HG03103 (cell line): ENCODE data around the gene TGM6.

Experiments
- ATAC-seq: cut with Tn5 transposase; IDR thresholded peaks from one replicate; pipeline ENCODE4 v1.9.1; 2021; ENCODE audit warnings: low read depth; ENCODE audit not compliant: unreplicated experiment

TGM6 gene

GRCh38 chr20:2363587-2363986, 17.1 kb upstream of the TGM6 start:
- no peak for ATAC-seq

GRCh38 chr20:2364044-2364443, 16.7 kb upstream of the TGM6 start:
- no peak for ATAC-seq

- ATAC-seq, result no peak
Measured at GRCh38 chr20:2365091-2365490, 15.6 kb upstream of the TGM6 start.

GRCh38 chr20:2365666-2366065, 15.0 kb upstream of the TGM6 start:
- no peak for ATAC-seq

- ATAC-seq, result no peak
Measured at GRCh38 chr20:2368621-2369020, 12.1 kb upstream of the TGM6 start.

- no peak for ATAC-seq
Measured at GRCh38 chr20:2373098-2373497, 7.6 kb upstream of the TGM6 start.

DNA sequence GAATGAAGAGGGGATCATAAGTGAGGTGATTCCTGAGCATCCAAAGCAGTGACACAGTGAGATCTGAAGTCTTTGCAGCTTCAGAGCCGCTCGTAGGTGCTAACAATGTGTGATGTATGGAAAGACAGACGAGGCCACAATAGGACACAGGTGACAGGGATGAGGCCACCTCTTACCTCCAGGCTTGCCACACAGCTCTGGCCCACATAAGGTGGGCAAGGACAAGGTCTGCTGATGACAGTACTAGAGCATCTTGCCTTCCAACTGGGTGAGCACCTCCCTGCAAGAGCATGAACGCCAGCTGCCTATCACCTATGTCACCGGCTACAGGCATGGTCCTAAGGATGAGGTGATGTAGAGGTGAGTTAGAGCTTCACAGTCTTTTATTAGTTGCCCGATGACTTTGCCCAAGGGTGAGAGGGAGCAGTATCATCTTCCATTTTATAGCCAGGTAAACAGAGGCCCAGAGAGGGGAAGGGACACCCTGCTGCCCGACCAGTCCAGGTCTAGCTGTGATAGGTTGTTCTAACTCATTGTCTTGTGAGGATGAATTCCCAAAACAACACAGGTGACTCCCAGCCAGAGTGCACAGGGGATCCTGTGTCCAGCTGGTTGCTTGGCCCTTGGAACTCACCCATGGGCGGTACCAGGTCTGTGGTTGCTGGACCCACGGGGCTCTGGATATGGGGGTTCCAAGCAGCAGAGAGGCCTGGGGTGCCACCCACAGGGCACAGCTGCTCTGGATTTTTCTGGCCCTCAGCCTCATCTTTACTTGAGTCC, 6.2 kb upstream of the TGM6 start:
- no peak for ATAC-seq

DNA sequence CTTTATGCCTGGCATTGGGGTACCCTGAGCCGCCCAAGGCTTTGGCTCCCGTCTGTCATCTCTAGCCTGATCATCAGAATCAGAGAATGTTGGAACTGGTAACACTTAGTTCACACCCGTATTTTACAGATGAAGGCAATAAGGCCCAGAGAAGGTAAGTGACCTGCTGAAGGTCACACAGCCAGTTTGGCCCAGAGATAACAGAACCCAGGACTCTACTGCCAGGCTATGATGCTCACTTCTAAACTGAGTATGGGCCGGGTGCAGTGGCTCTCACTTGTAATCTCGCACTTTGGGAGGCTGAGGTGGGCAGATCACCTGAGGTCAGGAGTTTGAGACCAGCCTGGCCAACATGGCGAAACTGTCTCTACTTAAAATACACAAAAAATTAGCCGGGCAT, 1.8 kb upstream of the TGM6 start:
- no peak for ATAC-seq

GRCh38 chr20:2379511-2380229, 1.0 kb upstream of the TGM6 start:
- no peak for ATAC-seq

DNA sequence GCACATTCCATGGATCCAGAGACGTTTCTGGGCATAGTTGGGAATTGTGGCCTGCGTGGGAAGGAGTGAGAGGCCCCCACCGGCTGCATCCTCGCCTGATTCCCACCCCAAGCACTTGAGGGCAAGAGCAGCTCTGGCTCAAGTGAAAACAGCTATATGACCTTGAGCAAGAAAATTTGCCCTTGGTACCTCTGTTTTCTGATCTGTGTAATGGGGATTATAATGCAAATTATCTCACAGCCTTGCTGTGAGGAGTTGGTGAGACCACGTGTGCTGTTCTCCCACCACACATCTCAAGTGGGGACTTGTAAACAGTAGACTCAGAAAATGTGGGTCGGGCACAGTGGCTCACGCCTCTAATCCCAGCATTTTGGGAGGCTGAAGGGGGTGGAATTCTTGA, 602 bp downstream of the TGM6 start:
- ATAC-seq, result no peak

DNA sequence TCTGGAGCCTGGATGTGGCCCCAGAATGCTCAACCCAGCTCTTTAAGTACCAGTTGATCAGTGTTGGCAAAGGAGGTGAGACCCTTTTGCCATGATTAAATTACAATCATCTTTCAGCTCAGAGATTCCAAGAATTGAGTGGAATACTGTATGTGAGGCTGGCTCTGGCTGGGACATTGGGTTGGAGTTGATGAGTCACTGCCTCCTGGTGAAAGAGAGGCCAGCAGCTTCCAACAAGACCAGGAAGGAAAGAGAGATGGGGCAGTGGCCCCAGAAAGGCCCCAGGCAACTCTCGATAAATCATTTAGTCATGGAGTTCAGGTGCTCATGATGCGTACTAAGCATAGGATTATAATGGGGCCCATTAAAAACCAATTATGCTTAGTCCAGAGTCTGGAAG, 2.1 kb downstream of the TGM6 start:
- no peak for ATAC-seq

GRCh38 chr20:2385026-2385425, 4.3 kb downstream of the TGM6 start:
- no peak for ATAC-seq

- no peak for ATAC-seq
Measured at GRCh38 chr20:2385496-2385895, 4.8 kb downstream of the TGM6 start.

DNA sequence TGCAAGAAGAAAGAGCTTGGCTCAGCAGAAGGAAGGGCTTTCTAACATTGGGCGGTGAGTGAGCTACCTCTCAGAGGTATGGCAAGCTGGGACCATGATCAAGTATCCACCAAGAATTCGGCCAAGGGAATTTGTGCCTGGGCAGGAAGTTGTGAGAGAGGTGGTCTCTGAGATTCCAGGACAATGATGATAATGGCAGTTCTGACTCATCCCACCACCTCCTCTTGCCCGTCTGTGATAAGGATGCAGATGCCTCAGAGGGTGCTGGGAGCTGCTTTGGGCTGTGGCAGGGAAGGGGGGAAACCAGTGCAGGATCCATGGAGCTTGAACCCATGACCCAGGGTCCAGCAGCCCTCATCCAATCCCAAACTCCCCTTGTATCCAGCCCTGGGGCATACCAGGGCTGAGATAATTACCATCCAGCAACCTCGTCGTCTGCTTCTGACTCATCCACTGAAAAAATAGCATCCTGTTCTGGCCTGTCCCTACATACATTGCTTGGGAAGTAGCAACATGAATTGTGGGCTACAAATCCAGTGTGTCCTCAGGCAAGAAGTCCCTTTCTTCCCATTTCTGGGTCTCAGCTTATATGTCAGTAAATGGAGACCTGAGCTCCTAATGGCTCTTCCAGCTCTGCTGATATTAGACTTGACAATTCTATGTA, 5.9 kb downstream of the TGM6 start:
- no peak for ATAC-seq

- ATAC-seq, result no peak
Measured at GRCh38 chr20:2387180-2387577, 6.5 kb downstream of the TGM6 start.

DNA sequence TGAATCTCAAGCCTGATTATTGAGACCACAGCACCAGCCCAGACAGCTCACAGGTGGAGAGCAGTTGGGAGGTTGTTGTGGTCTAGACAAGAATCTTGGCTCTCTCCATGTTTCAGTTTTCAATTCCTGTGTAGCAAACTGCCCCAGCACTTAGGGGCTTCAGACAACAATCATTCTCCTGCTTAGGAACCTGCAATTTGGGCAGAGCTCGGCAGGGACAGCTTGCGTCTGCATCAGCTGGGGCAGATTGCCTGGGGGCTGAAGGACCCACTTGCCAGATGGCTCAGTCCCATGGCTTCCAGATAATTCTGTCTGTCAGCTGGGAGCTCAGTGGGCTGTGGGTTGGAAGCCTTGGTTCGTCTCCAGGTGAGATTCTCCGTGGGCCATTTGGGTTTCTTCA, 6.9 kb downstream of the TGM6 start:
- no peak for ATAC-seq

DNA sequence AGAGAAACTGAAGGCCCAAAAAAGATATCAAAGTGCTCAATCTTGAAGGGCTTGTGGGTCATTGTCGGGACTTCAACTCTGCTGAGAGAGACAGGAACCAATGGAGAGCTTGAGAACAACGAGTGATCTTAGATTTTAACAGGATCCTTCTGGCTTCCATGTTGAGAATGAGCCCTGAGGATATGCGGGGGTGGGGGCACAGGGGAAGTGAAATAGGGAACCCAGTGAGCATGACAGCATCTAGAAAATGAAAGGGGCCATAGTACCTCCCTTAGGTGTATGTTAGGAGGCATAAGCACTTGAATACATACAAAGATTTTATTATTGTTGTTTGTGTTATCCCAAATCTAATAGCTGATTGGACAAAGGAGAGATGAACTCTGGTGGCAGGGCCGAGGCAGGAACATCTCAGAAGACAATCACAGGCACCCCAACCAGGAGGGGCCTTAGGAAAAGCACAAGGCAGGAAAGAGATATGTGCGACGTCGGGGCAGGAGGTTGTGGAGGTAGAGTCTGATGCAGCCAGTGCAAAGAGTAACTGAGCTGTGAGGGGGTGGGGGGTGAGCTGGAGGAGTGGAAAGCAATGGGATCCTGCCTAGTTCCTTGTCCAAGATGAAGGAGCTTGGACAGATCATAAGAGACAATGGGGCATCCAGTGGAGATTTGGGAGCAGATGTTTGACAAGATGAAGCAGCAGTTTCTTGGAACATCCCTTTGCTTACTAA, 10.4 kb downstream of the TGM6 start:
- ATAC-seq, result no peak

GRCh38 chr20:2394411-2395055, 13.8 kb downstream of the TGM6 start:
- ATAC-seq, result no peak

DNA sequence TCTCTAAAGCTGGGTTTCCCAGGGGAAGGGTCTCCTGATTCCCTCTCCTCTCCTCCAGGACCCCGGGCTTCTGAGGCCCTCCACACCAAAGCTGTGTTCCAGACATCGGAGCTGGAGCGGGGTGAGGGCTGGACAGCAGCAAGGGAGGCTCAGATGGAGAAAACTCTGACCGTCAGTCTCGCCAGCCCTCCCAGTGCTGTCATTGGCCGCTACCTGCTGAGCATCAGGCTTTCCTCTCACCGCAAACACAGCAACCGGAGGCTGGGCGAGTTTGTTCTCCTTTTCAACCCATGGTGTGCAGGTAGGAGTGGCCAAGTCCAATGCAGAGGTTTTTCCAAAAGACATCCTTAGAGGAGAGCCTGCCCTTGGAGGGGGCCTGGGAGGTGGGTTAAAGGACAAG, 14.4 kb downstream of the TGM6 start:
- no peak for ATAC-seq

DNA sequence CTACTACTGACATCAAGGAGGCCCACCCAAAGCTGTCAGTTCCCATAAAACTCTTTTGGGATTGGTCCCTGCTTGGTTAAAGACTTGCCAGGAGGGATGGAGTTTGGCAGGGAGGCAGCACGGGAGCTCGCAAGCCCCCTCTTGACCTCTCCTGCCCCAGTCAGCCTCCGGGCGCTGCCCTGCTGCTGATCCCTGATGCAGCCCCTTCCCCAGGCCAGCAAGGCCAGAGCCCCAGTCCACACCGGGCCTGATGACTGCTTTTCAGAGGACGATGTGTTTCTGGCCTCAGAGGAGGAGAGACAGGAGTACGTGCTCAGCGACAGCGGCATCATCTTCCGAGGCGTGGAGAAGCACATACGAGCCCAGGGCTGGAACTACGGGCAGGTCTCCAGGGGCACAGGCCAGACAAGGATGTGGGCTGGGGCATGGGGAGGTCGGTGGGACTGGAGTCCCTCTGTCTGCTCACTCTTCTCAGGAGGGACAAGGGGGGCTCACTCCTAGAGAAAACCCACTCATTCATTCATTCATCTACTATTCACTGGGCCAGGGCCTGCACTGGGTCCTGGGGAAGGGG, 15.6 kb downstream of the TGM6 start:
- no peak for ATAC-seq
